ENCODE data around the gene GOLM1.
"Not testable (repeated sequence)": the region's sequence is repeated elsewhere in the genome, so short reads cannot be mapped to it uniquely, and the experiment has no call there.

GOLM1 gene

GRCh38 chr9:86098824-86099700 lies at the start of gene GOLM1:
TSS of gene GOLM1 (minus strand) at chr9:86099558. CDS start at chr9:86079320, 20,238 bp downstream.
- peak; percentile 61 for DNase-seq

DNA sequence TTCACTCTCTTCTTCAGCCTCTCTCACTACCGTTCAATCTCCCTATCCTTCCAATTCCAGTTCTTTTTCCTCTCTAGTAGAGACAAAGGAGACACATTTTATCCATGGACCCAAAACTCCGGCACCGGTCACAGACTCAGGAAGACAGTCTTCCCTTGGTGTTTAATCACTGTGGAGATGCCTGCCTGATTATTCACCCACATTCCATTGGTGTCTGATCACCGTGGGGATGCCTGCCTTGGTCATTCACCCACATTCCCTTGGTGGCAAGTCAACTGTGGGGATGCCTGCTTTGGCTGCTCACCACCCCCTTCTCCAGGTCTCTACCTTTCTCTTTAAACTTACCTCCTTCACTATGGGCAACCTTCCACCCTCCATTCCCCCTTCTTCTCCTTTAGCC lies 47.3 kb upstream of the GOLM1 start:
- DNase-seq, result not testable (repeated sequence)

- not testable (repeated sequence) for DNase-seq
Observed at GRCh38 chr9:86145960-86146359, 46.6 kb upstream of the GOLM1 start.

- DNase-seq, result no peak
Observed at GRCh38 chr9:86142973-86143372, 43.6 kb upstream of the GOLM1 start.

GRCh38 chr9:86141843-86142242 lies 42.5 kb upstream of the GOLM1 start:
- no peak for DNase-seq

GRCh38 chr9:86135371-86135770 lies 36.0 kb upstream of the GOLM1 start:
- DNase-seq, result no peak

GRCh38 chr9:86134361-86134760 lies 35.0 kb upstream of the GOLM1 start:
- DNase-seq, result no peak

DNA sequence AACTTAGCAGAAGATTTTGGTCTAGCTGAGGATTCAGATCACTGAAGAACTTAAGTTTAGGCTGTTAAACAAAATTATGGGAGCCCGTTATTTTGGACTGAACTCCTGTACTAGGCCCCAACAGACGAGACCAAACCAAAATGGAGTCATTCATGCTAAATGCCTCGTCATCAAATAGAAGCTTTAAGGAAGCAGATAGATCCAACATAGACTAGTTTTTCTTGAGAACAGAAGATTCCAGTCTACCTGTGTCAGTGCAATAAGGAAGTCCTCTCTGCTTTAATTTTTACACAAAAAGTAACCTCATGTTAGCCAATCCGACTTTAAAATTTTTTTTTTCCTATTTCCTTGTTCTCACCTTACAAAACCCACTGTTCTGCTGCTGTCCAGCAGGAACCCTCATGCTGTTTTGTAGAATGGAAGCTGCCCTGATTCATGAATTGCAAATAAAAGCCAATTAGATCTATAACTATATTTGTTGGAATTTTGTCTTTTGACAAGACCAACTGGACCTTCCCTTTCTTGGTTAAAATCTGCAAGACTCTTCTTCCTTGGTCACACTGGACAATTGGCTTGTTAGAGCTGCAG lies 29.0 kb upstream of the GOLM1 start:
- no peak for DNase-seq

DNA sequence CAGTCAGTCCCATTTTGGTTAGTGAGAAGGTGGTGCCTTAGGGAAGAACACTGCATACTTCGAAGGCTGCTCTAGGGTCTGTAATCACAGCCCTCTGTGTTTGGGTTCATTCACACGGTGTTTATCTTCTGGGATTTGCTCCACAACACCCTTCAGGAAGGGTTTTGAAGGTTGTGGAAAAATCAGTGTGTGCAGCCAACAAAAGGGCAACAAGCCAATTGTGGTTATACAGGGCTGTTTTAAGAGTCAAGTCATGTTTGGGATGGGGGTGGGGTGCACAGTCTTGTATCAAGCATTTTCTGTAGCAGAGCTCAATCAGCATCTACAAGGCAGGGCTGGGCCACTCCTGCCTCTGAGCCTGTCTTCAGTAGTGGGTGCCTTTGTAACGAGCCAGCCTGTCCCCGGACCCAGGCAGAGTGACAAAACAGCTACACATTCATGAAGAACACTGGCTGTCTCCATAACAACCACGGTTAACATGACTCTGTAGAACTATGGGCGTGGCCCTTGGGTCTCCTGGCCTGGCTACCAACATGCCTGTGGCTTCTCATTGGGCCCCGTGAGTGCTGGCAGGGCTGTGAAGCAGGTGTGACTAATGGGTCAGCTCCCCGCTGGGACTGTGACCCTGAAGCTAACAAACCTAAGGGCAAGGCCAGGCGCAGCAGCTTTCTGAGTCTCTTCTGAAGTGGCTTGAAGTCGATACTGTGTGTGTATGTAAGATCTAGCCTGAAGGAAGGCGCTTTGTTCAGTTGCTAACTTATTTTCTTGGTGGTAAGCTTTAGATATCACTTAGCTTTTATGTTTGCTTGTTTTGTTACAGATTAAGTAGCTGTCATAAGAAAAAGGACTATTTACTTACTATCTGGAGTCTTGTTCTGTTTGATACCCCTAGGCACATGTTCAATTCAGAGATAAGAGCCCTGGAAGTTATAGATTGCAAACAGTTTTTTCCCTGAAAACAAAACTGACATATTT lies 27.9 kb upstream of the GOLM1 start:
- peak; percentile 97 for DNase-seq

GRCh38 chr9:86122311-86122710 lies 23.0 kb upstream of the GOLM1 start:
- no peak for DNase-seq

DNA sequence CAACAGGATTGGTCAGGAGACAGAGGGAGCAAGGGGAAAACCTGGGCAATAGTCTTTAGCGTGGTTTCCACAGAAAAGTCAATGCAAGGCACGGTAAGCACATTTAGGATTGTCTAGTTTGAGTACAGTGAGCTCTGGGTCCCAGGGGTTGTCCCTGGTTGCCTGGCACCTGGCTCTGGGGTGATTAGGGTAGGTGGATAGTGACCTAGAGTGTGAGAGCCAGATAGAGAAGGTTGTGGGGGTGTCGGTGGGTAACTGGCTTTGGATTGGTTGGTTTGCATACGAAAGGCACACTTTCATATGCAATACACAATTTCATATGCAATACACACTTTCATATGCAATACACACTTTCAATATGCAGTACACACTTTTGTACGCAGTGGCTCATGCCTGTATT lies 20.1 kb upstream of the GOLM1 start:
- DNase-seq, result no peak

- no peak for DNase-seq
Observed at GRCh38 chr9:86116425-86116824, 17.1 kb upstream of the GOLM1 start.

DNA sequence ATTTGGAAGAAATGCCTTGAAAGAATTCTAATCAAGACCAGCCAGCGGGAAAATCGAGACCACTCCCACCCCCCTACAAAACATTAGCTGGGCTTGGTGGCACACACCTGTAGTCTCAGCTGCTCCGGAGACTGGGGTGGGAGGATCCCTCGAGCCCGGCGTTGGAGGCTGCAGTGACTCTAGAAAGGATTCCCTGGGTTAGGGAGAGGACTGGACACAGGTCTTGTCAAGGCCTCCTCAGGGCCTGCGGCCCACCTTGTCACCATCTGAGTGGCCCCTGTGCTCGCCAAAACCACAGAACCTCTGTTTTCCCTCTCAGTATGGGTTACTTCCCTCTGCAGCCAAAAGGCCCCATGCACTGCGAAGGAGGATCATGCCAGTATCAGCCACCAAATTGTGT lies 16.5 kb upstream of the GOLM1 start:
- no peak for DNase-seq

DNA sequence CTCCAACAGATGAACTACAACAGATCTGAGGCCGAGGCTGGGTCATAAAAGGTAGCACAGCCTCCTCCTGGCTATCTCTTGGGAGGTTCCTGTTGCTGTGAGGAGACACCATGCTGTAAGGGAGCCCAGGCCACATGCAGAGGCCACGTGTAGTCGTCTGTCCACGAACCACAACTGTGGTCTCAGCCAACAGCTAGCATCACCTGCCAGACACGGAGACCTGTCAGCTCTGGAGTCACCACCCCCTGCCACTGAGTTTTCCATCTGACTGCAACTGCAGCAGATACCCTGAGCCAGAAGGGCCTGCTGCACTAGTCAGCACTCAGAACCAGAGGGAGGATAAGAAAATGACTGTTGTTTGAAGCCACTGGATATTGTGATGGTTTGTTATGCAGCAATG lies 12.7 kb upstream of the GOLM1 start:
- no peak for DNase-seq

- no peak for DNase-seq
Observed at GRCh38 chr9:86102626-86103025, 3.3 kb upstream of the GOLM1 start.

DNA sequence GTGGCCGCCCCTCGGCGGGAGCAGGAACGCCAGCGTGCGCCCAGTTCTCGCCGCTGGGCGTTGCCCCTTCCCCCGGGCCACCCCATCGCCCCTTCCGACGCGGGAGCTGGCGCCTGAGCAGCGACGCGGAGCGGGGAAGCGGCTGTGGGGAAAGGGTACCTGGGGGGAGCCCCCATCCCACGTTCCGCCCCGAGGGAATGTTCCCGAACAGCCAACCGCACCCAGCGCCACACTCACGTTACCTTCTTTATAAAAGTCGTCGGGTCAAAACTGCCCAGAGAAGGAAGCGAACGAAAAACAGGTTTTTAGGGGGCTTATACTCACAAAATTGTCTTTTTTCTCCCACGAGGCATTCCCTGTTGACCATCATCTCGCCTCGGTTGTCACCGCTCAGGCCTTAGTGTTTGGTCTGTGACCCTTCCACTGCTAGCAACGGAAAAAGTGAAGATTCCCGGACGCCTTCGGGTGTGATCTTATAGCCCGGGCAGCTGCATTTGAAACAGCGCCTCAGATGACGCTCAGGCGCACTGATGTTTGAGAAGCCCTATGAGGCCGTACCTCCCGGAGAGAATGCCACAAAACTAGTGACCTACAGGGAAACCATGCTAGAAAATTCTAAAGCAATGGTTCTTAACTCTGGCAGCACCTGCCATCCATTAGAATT lies 475 bp upstream of the GOLM1 start:
- DNase-seq, result no peak

DNA sequence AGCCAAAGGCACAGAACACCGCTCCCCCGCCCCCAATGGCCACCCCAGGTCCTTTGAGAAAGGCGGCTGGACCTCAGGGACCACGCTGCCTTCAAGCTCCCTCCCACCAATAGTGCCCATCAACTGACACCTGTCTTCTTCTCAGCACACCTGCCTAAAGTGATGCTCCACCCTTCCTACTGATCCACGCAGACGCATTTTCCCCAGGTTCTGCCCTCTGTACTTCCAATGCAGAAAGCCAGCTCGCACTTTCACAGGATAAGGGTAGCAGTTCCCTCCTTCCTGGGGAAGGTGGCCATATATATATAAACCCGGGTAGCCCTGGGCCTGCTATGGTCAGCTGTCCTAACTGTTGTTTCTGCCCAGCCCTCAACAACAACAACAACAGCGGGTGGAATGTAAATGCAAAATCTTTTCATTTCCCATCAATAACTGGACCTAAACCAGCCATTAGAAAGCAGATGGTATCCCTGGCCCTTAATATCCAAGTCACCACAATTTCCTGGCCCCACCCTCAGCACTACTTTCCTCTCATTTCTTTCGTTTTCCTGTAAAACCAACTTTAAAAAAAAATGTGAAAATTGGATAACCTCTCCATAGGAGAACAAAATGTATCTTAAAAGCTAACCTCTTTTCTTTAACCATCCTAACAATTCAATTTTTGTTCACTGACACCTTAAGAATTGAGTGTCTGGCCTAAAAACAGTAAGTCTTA lies 1.7 kb downstream of the GOLM1 start:
- no peak for DNase-seq

DNA sequence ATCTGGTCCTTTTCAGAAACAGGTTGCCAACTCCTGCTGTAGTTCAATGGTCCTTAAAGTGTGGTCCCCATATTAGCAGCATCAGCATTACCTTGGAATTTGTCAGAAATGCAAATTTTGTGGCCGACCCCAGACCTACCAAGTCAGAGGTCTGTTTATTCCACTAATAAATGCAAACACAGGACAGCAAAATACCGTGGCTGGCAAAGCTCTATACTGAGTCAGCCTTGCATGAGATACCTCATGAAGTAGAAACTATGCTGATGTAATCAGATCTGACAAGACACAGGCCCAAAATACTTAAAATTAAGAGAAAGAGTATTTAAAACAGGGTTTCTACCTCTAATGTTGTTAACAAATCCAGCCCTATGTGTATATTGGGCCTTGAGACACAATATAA lies 3.0 kb downstream of the GOLM1 start:
- DNase-seq, result no peak

DNA sequence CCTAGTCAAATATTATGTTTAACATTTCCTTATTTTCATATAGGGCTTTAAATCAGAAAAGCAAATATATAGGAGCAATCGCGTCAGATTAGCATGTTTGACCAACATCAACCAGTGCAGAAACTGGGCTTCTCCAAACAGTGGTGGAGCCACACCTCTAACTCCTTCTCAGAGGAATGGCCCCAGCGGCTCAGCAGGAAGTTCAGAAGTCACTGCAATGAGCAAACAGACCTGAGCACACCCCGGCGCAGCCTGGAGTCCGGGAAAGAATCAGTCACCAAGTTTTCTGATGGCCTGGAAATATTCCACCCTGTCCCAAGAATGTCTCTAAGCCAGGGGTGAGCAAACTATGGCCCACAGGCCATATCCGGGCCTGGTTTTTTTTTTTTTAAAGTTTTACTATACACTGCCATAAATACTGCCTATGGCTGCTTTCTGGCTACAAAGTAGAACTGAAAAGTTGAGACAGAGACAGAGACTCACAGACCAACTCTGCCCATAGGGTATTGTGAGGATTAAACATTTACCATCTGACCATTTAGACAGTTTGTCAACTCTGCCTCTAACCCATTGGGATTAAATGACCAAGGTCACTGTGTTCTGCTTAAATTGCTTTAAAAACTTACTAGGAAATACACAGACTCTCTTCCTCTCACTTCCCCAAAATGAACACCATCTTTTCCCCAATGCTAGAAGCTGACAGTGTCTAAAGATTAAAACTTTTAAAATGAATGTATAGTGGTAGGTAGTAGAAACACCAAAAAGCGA lies 5.4 kb downstream of the GOLM1 start:
- peak; percentile 31 for DNase-seq

- no peak for DNase-seq
Observed at GRCh38 chr9:86091477-86091876, 7.9 kb downstream of the GOLM1 start.

- DNase-seq, result no peak
Observed at GRCh38 chr9:86082870-86083269, 16.5 kb downstream of the GOLM1 start.
